ENCODE results near the gene A4GALT.
"Not testable (repeated sequence)": the region's sequence is repeated elsewhere in the genome, so short reads cannot be mapped to it uniquely, and the experiment has no call there.

The A4GALT gene

DNA sequence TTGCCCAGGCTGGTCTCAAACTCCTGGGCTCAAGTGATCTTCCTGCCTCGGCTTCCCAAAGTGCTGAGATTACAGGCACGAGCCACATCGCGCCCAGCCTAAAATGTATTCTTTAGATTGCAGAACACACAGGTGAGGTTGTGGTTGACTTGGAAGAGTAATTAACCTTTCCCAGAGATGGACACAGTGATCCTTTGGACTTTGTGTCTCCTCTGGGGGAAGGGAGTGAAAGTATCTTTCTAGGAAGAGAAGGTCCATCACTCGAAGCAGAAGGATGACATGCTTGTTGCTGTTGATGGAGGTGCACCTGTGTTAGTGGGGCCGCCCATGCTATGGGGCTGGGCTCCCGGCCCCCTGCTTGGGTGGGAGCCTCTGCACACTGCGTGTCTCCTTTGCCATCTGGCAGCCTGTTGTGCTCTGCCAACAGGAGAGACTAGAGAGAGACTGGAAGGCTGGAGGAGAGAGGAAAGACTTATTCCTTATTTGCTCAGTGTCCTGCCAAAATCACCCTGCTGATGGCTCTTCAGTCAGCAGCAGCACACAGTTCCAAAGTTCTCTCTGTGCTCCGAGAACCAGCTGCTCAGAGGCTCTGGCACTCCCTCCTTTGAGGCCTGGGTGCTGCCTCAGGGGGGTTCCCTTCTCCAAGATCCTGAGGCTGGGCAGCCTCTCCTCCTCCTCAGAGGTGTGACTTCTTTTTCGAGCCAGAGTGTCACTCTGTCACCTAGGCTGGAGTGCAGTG is 38.4 kb downstream of the A4GALT start:
- DNase-seq (ENCODE audit: low read depth): no peak

DNA sequence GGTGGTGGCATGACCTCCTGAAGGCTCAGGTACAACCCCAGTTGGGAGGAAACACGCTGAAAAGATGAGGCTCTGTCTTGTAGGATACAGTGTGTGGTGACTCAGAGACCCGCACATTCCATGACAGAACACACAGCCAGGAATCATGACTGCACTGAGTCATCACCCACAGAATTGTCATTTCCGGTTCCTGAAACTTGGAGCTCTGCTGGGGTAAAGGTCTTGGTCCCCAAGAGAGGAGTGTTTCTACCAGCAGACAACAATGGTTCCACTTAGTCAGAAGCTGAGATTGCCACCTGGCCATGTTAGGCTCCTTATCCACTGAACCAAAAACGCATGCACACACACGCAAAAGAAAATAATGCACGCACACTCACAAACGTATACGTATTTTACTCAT is 40.0 kb downstream of the A4GALT start:
- DNase-seq (ENCODE audit: low read depth): no peak

DNA sequence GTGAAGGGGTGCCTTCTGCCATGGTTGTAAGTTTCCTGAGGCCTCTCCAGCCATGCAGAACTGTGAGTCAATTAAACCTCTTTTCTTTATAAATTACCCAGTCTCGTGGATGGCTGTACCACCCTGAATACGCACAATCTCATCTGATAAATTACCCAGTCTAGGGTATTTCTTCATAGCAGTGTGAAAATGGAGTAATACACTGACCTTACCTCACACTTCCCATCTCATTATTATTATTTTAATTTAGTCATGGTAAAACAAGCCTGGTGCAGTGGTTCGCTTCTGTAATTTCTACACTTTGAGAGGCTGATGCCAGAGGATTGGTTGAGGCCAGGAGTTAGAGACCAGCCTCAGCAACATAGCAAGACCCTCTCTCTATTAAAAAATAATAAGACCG is 41.0 kb downstream of the A4GALT start:
- no peak for DNase-seq (ENCODE audit: low read depth)

DNA sequence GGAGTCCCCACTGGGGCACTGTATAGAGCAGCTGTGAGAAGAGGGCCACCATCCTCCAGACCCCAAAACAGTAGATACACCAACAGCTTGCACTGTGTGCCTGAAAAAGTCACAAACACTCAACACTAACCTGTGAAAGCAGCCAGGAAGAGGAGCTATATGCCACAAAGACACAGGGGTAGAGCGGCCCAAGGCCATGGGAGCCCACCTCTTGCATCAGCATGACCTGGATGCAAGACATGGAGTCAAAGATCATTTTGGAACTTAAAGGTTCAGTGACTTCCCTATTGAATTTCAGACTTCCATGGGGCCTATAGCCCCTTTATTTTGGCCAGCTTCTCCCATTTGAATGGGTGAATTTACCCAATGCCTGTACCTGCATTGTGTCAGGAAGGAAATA is 41.8 kb downstream of the A4GALT start:
- no peak for DNase-seq (ENCODE audit: low read depth)

DNA sequence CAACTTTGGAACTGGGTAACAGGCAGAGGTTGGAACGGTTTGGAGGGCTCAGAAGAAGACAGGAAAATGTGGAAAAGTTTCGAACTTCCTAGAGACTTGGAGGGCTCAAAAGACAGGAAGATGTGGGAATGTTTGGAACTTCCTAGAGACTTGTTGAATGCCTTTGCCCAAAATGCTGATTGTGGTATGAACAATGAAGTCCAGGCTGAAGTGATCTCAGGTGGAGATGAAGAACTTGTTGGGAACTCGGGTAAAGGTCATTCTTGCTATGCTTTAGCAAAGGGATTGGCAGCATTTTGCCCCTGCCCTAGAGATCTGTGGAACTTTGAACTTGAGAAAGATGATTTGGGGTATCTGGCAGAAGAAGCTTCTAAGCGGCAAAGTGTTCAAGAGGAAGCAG is 42.7 kb downstream of the A4GALT start:
- not testable (repeated sequence) for DNase-seq (ENCODE audit: low read depth)

DNA sequence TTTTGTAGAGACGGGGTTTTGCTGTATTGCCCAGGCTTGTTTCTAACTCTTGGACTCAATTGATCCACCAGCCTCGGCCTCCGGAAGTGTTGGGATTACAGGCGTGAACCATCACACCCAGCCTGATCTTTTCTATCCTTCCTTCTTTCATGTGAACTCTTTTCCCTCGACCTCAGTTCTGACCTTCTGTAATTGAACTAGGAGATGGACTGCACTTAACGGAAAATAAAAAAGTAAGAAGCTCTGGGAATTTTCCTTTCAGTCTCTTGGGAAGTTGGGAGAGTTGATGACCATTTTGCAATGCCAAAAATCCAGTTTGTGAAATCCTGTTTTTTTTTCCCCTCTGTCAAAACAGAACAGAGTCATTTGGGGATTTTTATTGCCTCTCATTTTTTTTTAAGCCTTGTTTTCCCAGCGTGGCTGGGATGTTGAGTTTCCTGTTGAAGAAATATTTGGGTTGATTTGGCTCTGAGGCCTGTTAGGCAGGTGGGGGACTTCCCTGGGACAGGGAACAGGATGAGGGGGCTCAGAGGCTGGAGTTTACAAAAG is 44.5 kb downstream of the A4GALT start:
- DNase-seq (ENCODE audit: low read depth): no peak

DNA sequence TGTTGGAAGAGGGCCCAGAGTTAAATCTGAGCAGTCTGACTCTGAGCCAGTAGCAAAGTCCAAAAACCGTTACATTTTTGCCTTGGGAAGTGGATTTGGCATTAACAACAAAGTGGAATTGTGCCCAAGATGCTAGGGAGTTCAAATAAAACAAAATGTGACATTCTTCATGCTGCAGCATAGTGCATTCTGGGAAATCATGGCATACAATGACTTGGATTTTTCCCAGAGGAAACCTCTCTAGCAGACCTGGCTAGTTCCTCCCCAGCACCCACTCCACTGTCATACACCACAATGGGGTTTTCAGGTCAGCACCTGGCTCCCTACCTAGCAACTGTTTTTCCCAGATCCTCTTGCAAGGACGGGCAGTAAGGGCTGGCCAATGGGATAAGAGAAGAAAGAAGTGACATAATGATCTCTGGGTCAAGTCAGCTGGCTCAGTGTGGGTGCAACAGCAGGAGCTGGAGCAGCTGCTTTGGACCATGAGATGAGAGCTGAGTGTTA is 46.7 kb downstream of the A4GALT start:
- DNase-seq (ENCODE audit: low read depth): no peak

DNA sequence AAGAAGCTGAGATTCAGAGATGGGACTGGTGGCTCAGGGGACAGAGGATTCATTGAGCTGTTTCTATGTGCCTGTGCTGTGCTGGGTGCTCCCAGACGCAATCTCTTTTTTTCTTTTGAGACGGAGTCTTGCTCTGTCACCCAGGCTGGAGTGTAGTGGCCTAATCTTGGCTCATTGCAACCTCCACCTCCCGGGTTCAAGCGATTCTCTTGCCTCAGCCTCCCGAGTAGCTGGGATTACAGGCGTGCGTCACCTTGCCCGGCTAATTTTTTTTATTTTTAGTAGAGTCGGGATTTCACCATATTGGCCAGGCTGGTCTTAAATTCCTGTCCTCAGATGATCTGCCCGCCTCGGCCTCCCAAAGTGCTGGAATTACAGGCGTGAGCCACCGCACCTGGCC is 47.6 kb downstream of the A4GALT start:
- DNase-seq (ENCODE audit: low read depth): not testable (repeated sequence)

DNA sequence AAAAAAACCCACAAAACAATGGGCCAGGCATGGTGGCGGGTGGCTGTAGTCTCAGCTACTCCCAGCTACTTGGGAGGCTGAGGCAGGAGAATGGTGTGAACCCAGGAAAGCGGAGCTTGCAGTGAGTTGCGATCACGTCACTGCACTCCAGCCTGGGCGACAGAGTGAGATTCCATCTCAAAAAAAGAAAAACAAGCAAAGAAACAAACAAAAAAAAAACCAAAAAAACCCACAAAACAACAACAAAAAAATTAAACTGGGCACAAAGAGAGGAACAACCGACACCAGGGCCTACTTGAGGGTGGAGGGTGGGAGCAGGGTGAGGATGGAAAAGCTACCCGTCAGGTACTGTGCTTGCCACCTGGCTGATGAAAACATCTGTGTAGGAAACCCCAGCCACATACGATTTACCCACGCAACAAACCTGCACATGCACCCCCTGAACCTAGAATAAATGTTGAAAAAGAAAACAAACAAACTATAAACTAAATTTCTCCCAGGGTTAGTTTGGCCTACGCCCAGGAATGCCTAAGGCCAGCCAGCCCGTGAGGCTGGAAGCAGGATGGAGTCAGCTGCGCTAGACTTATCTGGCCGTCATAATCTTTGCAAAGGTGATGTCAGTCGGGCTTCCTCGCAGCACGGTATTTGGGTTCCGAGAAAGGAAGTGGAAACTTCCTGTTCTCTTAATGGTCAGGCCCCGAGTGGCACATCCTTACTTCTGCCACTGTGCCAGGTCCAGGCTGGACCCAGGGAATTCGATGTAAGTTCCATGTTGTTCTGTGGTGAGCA is 49.6 kb downstream of the A4GALT start:
- no peak for DNase-seq (ENCODE audit: low read depth)

DNA sequence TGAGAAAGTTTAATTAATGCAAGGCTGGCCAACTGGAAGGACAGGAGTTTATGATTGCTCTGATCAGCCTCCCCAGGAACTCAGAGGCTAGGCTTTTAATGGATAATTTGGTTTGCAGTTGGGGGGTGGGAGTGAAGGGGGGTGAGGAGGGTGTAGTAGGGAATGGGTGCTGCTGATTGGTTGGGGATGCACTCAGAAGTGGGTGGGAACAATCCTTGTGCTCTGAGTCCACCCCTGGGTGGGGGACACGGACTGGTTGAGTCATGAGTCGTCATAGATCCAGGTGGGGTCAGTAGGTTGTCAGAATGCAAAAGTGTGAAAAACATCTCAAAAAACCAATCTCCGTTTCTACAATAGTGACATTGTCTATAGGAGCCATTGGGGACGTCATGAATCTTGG is 50.6 kb downstream of the A4GALT start:
- no peak for DNase-seq (ENCODE audit: low read depth)

DNA sequence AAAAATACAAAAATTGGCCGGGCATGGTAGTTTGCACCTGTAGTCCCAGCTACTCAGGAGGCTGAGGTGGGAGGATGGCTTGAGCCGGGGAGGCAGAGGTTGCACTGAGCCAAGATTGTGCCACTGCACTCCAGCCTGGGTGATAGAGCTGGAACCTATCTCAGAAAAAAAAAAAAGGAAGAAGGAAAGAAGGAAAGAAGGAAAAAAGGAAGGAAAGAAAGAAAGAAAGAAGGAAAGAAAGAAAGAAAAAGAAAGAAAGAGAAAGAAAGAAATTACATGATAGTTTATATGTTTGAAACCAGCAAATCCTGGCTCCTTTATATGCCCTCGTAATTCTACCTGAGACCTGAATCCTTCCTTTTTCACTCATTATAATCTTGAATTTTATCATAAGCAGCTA is 54.3 kb downstream of the A4GALT start:
- DNase-seq (ENCODE audit: low read depth): not testable (repeated sequence)

DNA sequence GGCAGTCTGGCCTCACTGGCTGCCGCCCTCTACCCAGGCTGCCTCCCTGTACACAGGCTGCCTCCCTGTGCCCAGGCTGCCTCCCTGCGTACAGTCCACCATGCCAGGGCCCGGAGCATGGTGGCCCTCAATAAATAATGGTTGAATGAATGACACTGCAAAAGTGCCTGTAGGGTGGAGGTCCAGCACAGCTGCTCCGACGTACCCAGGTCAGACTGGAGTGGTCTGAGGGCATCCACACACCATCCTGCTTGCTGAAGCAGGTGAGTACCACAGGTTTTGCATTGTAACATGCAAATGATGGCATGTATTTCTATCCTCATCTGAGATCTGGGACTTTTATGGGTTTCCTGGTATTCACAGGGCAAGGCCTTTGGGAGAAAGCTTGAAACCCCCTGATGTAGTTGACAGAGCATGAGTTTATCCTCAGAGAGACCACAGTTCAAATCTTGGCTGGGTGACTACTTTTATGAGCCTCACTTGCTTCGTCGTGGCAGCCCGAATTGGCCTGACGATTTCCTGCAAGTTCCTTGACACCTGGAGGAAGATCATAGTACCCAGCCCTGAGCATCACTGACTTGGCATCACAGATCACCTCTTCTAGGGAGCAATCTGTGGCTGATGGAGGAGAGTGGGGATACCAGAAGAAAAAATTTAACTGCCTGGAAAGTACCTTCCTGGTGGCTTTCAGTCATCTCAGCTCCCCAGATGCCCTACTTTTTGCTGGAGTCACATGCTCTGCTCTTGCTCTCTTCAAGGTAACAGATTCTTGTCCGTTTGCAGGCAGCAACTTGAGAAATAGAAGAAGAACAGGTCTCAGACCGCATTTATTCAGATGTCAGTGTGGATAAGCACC is 55.5 kb downstream of the A4GALT start:
- no peak for DNase-seq (ENCODE audit: low read depth)

DNA sequence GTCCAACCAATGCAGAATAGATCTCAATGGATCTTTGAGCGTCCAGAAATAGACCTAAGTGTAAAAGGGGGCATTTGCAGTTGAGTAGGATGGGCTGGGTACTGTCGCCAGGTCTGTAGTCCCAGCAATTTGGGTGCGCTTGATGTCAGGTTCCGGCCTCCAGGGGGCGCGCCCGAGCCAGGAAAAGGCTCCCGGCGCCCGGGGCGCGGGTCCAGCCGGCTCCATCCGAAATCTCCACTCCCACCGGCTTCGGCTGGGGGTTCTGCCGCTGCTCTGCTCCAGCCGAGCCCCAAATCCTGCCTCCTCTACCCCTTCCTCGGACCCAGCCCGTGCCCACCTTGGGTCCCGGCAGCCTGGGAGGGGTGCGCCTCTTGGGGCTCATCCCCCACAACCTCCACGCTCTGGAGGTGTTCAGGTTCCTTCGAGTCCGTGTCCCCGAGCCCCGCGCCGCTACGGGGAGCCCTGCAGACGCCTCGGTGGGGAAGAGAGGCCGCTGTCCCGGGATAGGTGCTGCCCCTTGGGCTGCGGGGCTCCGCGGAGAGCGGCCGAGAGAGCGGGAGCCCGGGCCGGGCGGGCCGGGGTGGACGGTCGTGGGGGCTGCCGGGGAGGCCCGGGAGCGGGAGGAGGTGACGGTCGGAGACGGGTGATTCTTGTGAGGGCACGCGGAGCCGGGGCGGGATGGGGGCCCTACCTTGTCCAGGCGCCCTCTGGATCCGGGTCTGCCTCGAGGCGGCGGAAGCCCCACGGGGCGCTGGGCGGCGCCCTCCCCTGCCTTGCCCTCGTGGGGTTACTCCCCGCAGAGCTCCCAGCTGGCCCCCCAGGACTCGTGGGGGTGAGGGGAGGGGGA is 58.5 kb downstream of the A4GALT start:
- peak; percentile 73 for DNase-seq (ENCODE audit: low read depth)

DNA sequence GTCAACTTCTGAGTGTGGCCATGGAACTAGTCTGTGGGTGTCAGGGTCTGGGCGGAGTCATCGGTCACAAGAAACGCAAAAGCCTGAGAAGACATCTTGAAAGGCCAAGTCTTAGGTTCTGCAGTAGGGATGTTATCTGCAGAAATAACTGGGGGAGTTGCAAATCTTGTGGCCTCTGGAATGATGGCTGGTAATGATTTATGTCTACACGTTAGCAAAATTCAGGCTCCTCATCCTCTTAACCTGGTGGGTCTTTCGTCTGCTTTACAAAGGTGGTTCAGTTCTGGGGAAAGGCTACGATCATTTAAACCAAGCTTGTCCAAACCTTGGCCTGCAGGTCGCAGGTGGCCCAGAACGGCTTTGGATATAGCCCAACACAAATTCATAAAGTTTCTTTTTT is 64.1 kb downstream of the A4GALT start:
- no peak for DNase-seq (ENCODE audit: low read depth)

DNA sequence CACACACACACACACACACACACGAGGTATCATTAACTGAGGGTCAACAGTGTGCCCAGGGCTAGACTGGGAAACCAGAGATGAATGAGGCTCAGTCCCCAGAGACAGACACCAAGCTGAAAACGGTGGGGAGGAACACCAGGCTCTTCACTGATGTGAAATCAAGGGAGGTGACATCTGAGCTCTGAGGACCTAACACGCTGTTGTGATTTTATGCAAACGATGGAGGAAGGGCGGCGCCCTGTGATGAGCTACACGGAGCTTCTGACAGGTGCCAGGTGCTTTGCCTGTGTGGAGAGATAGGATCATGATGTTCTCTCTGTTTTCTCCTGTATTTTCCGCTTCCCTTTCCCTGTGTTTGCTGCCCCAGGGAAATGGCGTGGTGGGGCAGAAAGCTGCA is 65.0 kb downstream of the A4GALT start:
- no peak for DNase-seq (ENCODE audit: low read depth)

DNA sequence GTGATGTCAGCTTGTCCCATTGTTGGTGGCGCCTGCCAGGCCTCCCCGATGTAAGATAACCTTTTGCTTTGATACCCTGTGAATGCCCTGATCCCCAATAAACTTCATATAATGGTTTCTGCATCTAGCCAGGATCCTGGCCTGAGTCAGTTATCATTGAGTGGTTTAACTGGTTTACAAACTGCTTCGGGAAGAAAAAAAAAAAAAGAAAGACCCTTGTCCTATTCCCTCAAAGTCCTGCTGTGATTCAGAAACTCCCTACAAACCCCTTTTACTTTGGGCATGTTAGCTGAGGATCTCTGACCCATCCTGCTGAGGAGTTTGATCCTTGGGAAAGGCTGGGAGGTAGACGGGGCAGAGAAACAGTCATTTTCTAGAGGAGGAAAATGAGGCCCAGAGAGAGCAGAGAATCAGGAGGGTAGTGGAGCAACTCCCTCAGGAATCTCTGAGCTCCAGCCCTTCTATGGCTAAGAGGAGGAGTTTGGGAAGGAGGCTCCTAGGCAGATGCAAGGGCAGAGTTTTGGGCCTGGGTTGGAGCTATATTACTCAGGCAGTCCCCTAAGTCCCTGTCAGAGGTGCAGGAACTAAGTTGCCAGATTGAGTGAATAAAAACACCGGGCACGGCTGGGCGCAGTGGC is 66.1 kb downstream of the A4GALT start:
- no peak for DNase-seq (ENCODE audit: low read depth)

DNA sequence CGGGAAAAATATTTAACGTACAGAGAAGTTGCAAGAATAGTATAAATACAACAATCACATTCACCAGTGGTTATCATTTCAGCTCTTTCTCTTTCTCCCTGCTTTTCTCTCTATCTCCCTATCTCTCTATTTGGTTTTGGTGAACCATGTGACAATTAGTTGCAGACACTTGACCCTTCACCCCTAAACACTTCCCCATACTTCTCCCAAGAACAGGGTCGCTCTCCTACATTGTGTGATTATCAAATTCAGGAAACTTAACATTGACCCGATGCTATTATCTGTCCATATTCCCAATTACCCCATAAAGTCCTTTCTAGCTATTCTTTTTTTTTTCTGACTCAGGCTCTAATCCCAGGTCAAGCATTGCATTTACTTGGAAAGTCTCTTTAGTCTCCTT is 66.7 kb downstream of the A4GALT start:
- no peak for DNase-seq (ENCODE audit: low read depth)

DNA sequence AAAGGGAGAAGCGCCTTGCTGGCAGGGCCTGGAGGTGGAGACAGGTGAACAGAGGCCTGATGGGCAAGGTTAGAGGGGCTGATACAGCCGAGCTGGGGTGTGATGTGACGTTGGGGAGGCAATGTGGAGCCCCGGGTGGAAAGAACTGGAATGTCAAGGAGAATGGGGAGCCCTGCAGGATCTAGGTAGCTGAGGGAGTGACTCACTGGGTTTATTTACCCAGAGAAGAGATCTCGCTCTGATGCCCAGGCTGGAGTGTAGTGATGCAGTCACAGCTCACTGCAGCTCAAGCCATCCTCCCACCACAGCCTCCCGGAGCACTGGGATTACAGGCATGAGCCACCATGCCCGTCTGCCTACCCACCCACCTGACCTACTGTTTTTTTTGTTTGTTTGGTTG is 69.5 kb downstream of the A4GALT start:
- DNase-seq (ENCODE audit: low read depth): no peak

DNA sequence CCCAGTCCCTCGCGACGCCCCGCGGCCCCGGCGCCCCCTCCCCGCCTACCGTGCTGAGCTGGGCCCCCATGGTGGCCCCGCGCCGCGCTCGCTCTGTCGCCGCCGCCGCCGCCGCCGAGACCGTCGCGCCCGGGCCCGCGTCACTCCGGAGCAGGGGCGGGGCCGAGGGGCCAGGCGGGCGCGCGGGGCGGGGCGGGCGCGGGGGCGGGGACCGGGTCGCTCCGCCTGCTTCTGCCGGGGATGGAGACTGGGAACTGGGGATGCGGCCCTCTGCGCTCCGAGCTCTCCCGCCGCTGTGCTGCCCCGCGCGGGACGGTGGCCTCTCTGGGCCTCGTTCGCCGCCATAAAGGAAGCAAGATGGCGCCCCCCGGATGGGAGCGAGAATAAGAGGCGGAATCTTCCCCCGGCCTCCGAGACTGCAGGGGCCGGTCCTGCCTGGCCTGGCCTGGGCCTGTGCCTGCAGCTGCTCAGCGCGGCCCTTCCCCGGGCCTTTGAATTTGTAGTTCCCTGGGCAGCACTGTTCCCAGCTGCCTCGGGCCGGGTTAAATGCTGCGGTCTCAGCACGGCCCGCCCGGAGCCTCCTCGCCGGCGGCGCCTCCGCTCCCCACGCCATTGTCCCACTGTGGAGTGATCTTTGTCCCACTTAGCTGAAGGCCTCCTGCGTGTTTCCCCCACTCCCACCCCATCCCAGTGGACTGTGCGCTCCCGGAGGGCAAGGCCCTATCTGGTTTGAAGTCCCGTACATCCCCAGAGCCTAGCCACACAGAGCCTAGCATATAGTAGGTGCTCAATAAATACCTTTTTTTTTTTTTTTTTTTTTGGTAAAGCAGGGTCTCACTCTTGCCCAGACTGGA is 71.2 kb downstream of the A4GALT start, which contains the start of gene CYB5R3:
Gene CYB5R3 (minus strand): TSS at position 147 of the 854 bp plus-strand sequence. CDS start 77 bp downstream, at position 70.
- peak; percentile 63 for DNase-seq (ENCODE audit: low read depth)
